GM12874 (cell line): ENCODE measurements around the gene SCGB1D1.

ENCODE experiments used
- TF ChIP-seq, protein P1 (sequence below): IDR thresholded peaks from 2 replicates; pipeline ENCODE4 v1.5.1; 2011; ENCODE audit warnings: low read depth, mild to moderate bottlenecking, control low read depth, low read length, moderate library complexity; ENCODE audit not compliant: insufficient read depth

Gene SCGB1D1

DNA sequence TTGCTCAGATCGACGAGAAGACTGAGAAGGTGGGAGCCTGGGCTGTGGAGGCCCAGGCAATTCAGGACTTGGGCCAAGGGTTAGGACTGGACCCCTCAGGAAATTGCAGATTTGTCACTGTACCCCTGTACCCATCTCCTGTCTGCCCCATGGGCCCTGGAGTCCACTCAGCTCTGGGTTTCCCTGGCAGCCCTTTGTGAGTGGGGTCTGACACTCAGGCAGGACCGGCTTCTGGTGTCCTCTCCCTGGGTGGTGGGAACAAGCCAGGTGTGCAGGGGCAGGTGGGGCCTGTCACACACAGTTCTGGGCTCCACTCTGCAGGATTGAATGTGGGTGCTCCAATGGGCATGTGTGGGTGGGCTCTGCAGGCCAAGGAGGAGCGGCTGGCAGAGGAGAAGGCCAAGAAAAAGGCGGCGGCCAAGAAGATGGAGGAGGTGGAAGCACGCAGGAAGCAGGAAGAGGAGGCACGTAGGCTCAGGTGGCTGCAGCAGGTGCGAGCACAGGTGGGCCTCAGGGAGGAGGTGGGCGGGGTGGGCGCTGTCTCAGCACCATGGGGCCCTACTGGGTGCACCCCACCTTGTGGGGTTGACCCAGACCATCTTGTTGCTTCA is 44.6 kb upstream of the SCGB1D1 start:
- TF ChIP-seq, protein P1, sequence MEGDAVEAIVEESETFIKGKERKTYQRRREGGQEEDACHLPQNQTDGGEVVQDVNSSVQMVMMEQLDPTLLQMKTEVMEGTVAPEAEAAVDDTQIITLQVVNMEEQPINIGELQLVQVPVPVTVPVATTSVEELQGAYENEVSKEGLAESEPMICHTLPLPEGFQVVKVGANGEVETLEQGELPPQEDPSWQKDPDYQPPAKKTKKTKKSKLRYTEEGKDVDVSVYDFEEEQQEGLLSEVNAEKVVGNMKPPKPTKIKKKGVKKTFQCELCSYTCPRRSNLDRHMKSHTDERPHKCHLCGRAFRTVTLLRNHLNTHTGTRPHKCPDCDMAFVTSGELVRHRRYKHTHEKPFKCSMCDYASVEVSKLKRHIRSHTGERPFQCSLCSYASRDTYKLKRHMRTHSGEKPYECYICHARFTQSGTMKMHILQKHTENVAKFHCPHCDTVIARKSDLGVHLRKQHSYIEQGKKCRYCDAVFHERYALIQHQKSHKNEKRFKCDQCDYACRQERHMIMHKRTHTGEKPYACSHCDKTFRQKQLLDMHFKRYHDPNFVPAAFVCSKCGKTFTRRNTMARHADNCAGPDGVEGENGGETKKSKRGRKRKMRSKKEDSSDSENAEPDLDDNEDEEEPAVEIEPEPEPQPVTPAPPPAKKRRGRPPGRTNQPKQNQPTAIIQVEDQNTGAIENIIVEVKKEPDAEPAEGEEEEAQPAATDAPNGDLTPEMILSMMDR = no peak

- TF ChIP-seq, protein P1 = no peak
These were observed 43.4 kb upstream of the SCGB1D1 start for GRCh38 chr11:62146476-62147200.

DNA sequence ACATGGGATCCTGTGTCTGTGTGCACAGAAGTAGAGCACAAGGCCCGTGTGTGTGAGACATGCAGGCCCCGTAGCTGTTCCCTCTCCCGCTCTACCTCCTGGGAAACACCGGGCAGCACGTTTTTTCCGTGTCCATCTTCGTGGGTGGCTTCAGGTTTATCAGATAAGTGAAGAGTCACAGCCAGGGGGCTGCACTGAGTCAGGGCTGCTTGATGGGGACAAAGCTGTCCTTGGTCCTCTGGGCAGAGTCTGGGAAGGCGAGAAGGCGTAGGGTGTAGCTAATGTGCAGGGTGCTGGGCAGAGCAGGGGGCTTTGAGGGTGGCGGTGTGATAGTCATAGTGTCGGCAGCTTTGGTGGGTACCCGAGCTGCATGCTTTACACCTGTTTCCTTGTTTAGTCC is 42.5 kb upstream of the SCGB1D1 start:
- TF ChIP-seq, protein P1 = no peak

DNA sequence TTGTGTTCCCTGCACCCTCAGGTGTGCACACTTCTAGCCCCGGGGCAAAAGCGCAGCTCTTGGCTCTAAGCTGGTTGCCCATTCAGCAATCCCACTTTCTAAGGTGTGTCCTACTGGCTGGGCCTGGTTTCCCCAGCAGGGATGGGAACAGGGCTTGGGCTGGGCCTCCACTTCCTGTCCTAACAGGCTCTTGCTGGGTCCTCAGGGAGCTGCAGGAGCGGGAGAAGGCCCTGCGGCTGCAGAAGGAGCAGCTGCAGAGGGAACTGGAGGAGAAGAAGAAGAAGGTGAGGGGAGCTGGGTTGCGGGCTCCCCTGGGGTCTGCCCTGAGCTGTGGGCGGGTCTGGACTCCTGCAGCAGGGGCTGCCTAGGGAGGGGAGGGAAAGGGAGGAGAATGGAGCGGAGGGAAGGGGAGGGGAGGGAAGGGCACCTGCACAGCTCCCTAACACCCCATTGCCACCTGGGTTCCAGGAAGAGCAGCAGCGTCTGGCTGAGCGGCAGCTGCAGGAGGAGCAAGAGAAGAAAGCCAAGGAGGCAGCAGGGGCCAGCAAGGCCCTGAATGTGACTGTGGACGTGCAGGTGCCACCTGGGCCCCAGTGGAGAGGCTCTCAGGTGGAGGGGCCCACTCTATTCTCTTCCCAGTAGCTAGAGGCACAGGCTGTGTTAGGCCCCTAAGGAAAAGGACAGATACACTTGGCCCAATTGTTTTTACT is 41.6 kb upstream of the SCGB1D1 start:
- TF ChIP-seq, protein P1 = no peak

DNA sequence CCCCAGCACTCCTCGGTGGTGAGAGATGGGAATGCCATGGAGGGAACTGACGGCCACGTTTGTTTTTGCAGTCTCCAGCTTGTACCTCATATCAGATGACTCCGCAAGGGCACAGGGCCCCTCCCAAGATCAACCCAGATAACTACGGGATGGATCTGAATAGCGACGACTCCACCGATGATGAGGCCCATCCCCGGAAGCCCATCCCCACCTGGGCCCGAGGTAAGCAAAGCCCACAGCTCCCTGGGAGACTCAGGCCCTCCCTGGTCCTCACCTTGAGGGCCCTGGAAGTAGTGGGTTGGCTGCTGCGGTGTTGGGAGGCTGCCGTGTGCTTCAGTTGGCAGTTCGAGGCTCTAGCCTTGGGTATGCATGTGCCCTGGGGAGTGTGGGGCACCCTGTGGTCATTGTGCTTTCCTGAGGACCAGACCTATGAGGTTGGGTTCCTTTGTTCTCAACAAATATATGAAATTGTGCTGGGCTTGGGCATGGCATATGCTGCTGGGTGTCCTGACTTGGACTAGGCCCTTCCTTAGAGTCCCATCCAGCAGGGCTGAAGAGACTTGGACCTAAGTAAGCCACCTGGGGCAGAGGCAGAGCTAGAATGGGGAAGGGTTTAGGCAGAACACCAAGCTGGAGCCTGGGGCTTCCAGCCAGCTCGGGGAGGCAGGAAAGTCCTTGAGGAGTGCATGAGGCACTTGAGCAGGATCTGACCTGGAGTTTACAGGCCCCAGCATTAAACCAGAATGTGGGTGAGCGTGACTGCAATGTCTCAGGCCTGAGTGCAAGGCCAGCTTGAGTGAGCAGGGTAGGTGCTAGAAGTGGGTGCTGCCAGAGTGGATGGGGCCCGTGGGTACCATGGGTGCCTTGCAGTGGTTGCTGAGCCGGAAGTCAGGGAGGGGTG is 39.8 kb upstream of the SCGB1D1 start:
- TF ChIP-seq, protein P1 = no peak

DNA sequence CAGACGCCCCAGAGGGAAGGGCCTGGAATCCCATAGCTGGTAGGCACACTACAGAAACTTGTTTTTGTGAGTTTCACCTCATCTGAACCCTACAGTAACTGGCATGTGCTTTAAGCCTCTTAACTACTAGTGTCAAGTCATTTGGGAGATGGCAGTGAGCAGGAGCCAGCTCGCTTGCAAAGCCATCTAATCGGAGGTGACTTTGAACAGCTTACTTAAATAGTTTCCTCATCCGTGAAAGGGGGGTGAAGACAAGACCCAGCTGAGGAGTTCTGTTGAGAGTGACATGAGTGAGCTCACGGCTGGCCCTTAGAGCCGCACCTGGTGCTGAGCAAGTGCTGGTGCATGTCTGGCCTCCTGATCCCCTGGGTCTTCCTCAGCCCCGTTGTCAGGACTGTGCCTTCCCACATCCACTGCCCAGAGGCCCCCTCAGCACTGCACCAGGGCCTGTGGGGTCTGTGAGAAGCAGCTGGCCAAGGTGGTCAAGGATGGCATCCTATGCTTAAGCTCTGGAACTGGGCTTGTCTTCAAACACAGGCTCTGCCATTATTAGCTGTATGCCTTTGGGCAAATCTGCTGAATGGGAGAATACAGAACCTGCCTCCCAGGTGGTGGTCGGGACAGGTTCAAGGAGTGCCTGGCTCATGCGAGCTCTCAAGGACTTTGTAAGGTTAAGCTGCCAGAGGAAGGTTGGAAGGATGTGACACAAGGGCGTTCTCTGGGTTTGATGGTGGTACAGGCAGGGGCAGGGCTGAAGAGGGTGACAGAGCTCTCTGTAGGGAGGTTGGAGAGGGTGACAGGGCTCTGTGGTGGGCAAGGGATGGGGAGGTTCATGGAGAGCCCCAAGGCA is 38.9 kb upstream of the SCGB1D1 start:
- TF ChIP-seq, protein P1 = no peak
